Trophoblast cell (in vitro differentiated cells and primary cell): Measurements from ENCODE around the gene LRATD1. TPM values are rescaled to one million over a fixed set of nuclear protein-coding genes. Genes with fewer than 3 reads are reported as not detected.
A peak's percentile ranks its signal among the peaks of the same experiment; 100 is the strongest.

Experiments used
- DNase-seq, 2 donors: peaks; one replicate each; pipeline ENCODE4 v3.0.0-alpha.2; 2016
- H2AFZ ChIP-seq: 2 replicates; pipeline ENCODE4 v1.6.1; 2013; ENCODE audit warnings: low read length, moderate library complexity, mild to moderate bottlenecking; ENCODE audit not compliant: insufficient read depth, poor library complexity
- H2AK5ac ChIP-seq: 2 replicates; pipeline ENCODE4 v1.6.1; 2013; ENCODE audit warnings: mild to moderate bottlenecking, low read length
- H2BK120ac ChIP-seq: 2 replicates; pipeline ENCODE4 v1.6.1; 2013; ENCODE audit warnings: low read length, mild to moderate bottlenecking, moderate library complexity; ENCODE audit not compliant: insufficient read depth, poor library complexity
- H2BK12ac ChIP-seq: 2 replicates; pipeline ENCODE4 v1.6.1; 2013; ENCODE audit warnings: mild to moderate bottlenecking, low read length, moderate library complexity
- H2BK5ac ChIP-seq: 2 replicates; pipeline ENCODE4 v1.6.1; 2013; ENCODE audit warnings: low read length, low read depth, moderate library complexity, mild to moderate bottlenecking; ENCODE audit not compliant: poor library complexity
- H3K14ac ChIP-seq: 2 replicates; pipeline ENCODE4 v1.6.1; 2013; ENCODE audit warnings: mild to moderate bottlenecking, low read length
- H3K18ac ChIP-seq: 2 replicates; pipeline ENCODE4 v1.6.1; 2013; ENCODE audit warnings: mild to moderate bottlenecking, low read length
- H3K23ac ChIP-seq: 2 replicates; pipeline ENCODE4 v1.6.1; 2013; ENCODE audit warnings: low read length
- H3K27ac ChIP-seq: 2 replicates; pipeline ENCODE4 v1.5.1; 2013; ENCODE audit warnings: low read depth, mild to moderate bottlenecking, inconsistent platforms, low read length, moderate library complexity
- H3K27me3 ChIP-seq: 2 replicates; pipeline ENCODE4 v1.6.1; 2013; ENCODE audit warnings: inconsistent platforms, mild to moderate bottlenecking, low read length, moderate library complexity; ENCODE audit not compliant: insufficient read depth
- H3K36me3 ChIP-seq, 2 experiments: 1 replicate in 1 of 2; 2 replicates in 1 of 2; pipeline ENCODE4 v1.6.1; 2013; ENCODE audit warnings: low read length in 2 of 2, mild to moderate bottlenecking in 2 of 2, moderate library complexity in 1 of 2; ENCODE audit not compliant: insufficient read depth in 2 of 2, control insufficient read depth in 1 of 2
- H3K4ac ChIP-seq: 2 replicates; pipeline ENCODE4 v1.6.1; 2013; ENCODE audit warnings: low read depth, mild to moderate bottlenecking, low read length, moderate library complexity
- H3K4me1 ChIP-seq, 2 experiments: 1 replicate in 1 of 2; 2 replicates in 1 of 2; pipeline ENCODE4 v1.6.1; 2013; ENCODE audit warnings: low read length in 2 of 2, mild to moderate bottlenecking in 2 of 2, moderate library complexity in 1 of 2; ENCODE audit not compliant: insufficient read depth in 2 of 2, control insufficient read depth in 1 of 2
- H3K4me2 ChIP-seq: 2 replicates; pipeline ENCODE4 v1.6.1; 2013; ENCODE audit warnings: inconsistent platforms, mild to moderate bottlenecking, low read length, moderate library complexity
- H3K4me3 ChIP-seq: 2 replicates; pipeline ENCODE4 v1.5.1; 2013; ENCODE audit warnings: mild to moderate bottlenecking, low read depth, low read length, inconsistent platforms
- H3K79me1 ChIP-seq: one replicate; pipeline ENCODE4 v1.6.1; 2013; ENCODE audit warnings: low read length
- H3K79me2 ChIP-seq: 2 replicates; pipeline ENCODE4 v1.6.1; 2013; ENCODE audit warnings: low read length, mild to moderate bottlenecking; ENCODE audit not compliant: control insufficient read depth, insufficient read depth, poor library complexity
- H3K9ac ChIP-seq: 2 replicates; pipeline ENCODE4 v1.6.1; 2013; ENCODE audit warnings: mild to moderate bottlenecking, low read length
- H3K9me3 ChIP-seq: 2 replicates; pipeline ENCODE4 v1.6.1; 2013; ENCODE audit warnings: low read depth, mild to moderate bottlenecking, control low read depth, inconsistent platforms, low read length; ENCODE audit not compliant: insufficient read depth
- H4K12ac ChIP-seq: 2 replicates; pipeline ENCODE4 v1.6.1; 2013; ENCODE audit warnings: low read depth, mild to moderate bottlenecking, low read length, moderate library complexity
- H4K8ac ChIP-seq: 2 replicates; pipeline ENCODE4 v1.6.1; 2013; ENCODE audit warnings: low read depth, mild to moderate bottlenecking, low read length, moderate library complexity
- H4K91ac ChIP-seq: one replicate; pipeline ENCODE4 v1.6.1; 2013; ENCODE audit warnings: low read depth, mild to moderate bottlenecking, low read length, moderate library complexity
- WGBS: extraction: QIAGEN DNeasy Blood & Tissue Kit; methylation state at CpG from one replicate; pipeline ENCODE4 v1.1.7; 2013; ENCODE audit warnings: missing lambda C conversion rate; ENCODE audit not compliant: insufficient read length, insufficient coverage; ENCODE audit errors: extremely low coverage; 5-methylcytosine and 5-hydroxymethylcytosine counted together
- polyA plus RNA-seq: library from polyadenylated mRNA; stranded (reverse); fragments of 200-250 nt; gene quantifications from 2 replicates; pipeline ENCODE4 v1.2.3, GENCODE V29; 2013

The LRATD1 gene
- 6.6 and 7.7 TPM in 2 replicates for polyA plus RNA-seq

- peaks cover 2% of the 10 kb centered on the region for H3K9me3 ChIP-seq
- H3K4ac ChIP-seq, result peak within 1 kb of the TSS; percentile 20
- no CpG with 5 or more reads among the region's 81 CpGs for WGBS
- no peaks in the 10 kb centered on the region for H3K36me3 ChIP-seq
- peak within 1 kb of the TSS; percentile 99 for H3K4me2 ChIP-seq
- H3K27ac ChIP-seq, result no peak within 1 kb of the TSS
- DNase-seq, result peak; percentile 89 to 90
- peak within 1 kb of the TSS; percentile 81 for H2AFZ ChIP-seq
- H2BK5ac ChIP-seq, result no peak within 1 kb of the TSS
- peak within 1 kb of the TSS; percentile 38 for H3K9ac ChIP-seq
- H3K4me3 ChIP-seq, result peak within 1 kb of the TSS; percentile 79
- no peak within 1 kb of the TSS for H3K23ac ChIP-seq
- H2BK120ac ChIP-seq, result peak within 1 kb of the TSS; percentile 73
- H2BK12ac ChIP-seq, result peak within 1 kb of the TSS; percentile 64
- H4K12ac ChIP-seq, result peak within 1 kb of the TSS; percentile 79
- peaks cover 13% of the 10 kb centered on the region for H3K27me3 ChIP-seq
- peaks cover 3% of the 10 kb centered on the region for H3K79me2 ChIP-seq
- H3K4me1 ChIP-seq, result peaks cover 14 to 21% of the 10 kb centered on the region in 2 experiments
- H4K91ac ChIP-seq, result peak within 1 kb of the TSS; percentile 32
- peaks cover 4% of the 10 kb centered on the region for H3K79me1 ChIP-seq
- peak within 1 kb of the TSS; percentile 65 for H3K14ac ChIP-seq
- peak within 1 kb of the TSS; percentile 81 for H4K8ac ChIP-seq
- peak within 1 kb of the TSS; percentile 65 for H3K18ac ChIP-seq
- no peak within 1 kb of the TSS for H2AK5ac ChIP-seq
These were observed at the start of gene LRATD1 for GRCh38 chr2:14632133-14632936. Gene LRATD1 (plus strand): TSS chr2:14632717. CDS start chr2:14633980, 1,263 bp downstream.

- Histone ChIP-seq H3K4ac (no peak overlapping the region), H3K4me3 (no peak overlapping the region), H4K91ac (no peak overlapping the region), H4K12ac (no peak overlapping the region), H2BK120ac (no peak overlapping the region), H3K27ac (no peak overlapping the region), H3K9ac (no peak overlapping the region), H2AK5ac (no peak overlapping the region), H2BK5ac (no peak overlapping the region), H3K4me1 (no peaks in the 10 kb centered on the region), H3K23ac (no peak overlapping the region), H3K27me3 (no peaks in the 10 kb centered on the region), H3K4me2 (no peak overlapping the region), H3K79me2 (no peaks in the 10 kb centered on the region), H3K9me3 (no peaks in the 10 kb centered on the region), H3K79me1 (no peaks in the 10 kb centered on the region), H2AFZ (no peak overlapping the region), H3K14ac (no peak overlapping the region), H4K8ac (no peak overlapping the region), H3K36me3 (no peaks in the 10 kb centered on the region), H3K18ac (no peak overlapping the region), H2BK12ac (no peak overlapping the region)
- no peak for DNase-seq
- no CpG with 5 or more reads among the region's 2 CpGs for WGBS
These were observed 49.5 kb upstream of the LRATD1 start for GRCh38 chr2:14583059-14583458.

GRCh38 chr2:14583802-14584201, 48.7 kb upstream of the LRATD1 start:
- Histone ChIP-seq H4K91ac (no peak overlapping the region), H3K27me3 (no peaks in the 10 kb centered on the region), H3K14ac (no peak overlapping the region), H3K18ac (no peak overlapping the region), H3K36me3 (no peaks in the 10 kb centered on the region), H2BK5ac (no peak overlapping the region), H4K8ac (no peak overlapping the region), H3K4me2 (no peak overlapping the region), H3K27ac (no peak overlapping the region), H3K4ac (no peak overlapping the region), H3K9ac (no peak overlapping the region), H3K79me1 (no peaks in the 10 kb centered on the region), H2BK120ac (no peak overlapping the region), H2AFZ (no peak overlapping the region), H4K12ac (no peak overlapping the region), H2BK12ac (no peak overlapping the region), H3K23ac (no peak overlapping the region), H3K79me2 (no peaks in the 10 kb centered on the region), H2AK5ac (no peak overlapping the region), H3K4me3 (no peak overlapping the region), H3K9me3 (no peaks in the 10 kb centered on the region), H3K4me1 (no peaks in the 10 kb centered on the region)
- no peak for DNase-seq
- WGBS, result no CpG with 5 or more reads among the region's 4 CpGs

- no peak overlapping the region for H2AK5ac ChIP-seq
- DNase-seq, result peak; percentile 82 to 93
- H2BK5ac ChIP-seq, result no peak overlapping the region
- H2BK12ac ChIP-seq, result no peak overlapping the region
- H4K12ac ChIP-seq, result no peak overlapping the region
- no CpG with 5 or more reads among the region's 4 CpGs for WGBS
- no peak overlapping the region for H2AFZ ChIP-seq
- H3K23ac ChIP-seq, result no peak overlapping the region
- no peak overlapping the region for H3K4ac ChIP-seq
- H4K91ac ChIP-seq, result no peak overlapping the region
- H3K4me2 ChIP-seq, result no peak overlapping the region
- H2BK120ac ChIP-seq, result no peak overlapping the region
- H4K8ac ChIP-seq, result no peak overlapping the region
- no peak overlapping the region for H3K4me3 ChIP-seq
- H3K79me1 ChIP-seq, result no peaks in the 10 kb centered on the region
- H3K14ac ChIP-seq, result no peak overlapping the region
- H3K36me3 ChIP-seq, result no peaks in the 10 kb centered on the region
- no peaks in the 10 kb centered on the region for H3K27me3 ChIP-seq
- no peaks in the 10 kb centered on the region for H3K4me1 ChIP-seq
- H3K79me2 ChIP-seq, result no peaks in the 10 kb centered on the region
- H3K9me3 ChIP-seq, result no peaks in the 10 kb centered on the region
- no peak overlapping the region for H3K9ac ChIP-seq
- H3K27ac ChIP-seq, result no peak overlapping the region
- no peak overlapping the region for H3K18ac ChIP-seq
These were observed 45.4 kb upstream of the LRATD1 start for GRCh38 chr2:14587119-14587518.
